ENCODE results near the gene FTSJ1.

DNA sequence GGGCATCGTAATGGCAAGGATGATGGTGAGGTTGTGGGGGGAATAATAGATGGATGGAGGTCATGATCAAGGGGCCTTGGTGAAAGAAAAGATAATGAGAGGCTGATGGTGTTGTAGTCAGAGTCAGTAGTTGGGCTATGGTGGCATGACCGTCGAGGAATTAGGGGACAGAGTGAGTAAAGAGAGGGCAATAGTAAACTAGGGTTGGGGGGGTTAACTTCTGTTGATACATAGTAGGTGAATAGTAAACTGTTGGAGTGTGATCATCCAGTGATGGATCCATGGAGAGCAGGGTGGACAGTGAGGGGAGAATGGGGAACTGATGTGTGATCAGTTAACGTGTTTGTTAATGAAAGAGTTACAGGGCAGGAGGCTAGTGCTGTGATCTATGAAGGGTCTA lies 920 bp downstream of the FTSJ1 start:
- TF ChIP-seq, protein P1, sequence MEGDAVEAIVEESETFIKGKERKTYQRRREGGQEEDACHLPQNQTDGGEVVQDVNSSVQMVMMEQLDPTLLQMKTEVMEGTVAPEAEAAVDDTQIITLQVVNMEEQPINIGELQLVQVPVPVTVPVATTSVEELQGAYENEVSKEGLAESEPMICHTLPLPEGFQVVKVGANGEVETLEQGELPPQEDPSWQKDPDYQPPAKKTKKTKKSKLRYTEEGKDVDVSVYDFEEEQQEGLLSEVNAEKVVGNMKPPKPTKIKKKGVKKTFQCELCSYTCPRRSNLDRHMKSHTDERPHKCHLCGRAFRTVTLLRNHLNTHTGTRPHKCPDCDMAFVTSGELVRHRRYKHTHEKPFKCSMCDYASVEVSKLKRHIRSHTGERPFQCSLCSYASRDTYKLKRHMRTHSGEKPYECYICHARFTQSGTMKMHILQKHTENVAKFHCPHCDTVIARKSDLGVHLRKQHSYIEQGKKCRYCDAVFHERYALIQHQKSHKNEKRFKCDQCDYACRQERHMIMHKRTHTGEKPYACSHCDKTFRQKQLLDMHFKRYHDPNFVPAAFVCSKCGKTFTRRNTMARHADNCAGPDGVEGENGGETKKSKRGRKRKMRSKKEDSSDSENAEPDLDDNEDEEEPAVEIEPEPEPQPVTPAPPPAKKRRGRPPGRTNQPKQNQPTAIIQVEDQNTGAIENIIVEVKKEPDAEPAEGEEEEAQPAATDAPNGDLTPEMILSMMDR (IDR thresholded peaks at IDR 0.05), result no peak
- TF ChIP-seq POLR2A (IDR thresholded peaks at IDR 0.05) (no peak), EP300 (IDR thresholded peaks at IDR 0.05) (no peak), POLR2AphosphoS5 (IDR thresholded peaks at IDR 0.05) (no peak)

Measured in sigmoid colon (tissue), 4 donors.